Right lobe of liver (tissue), 4 donors: ENCODE data around the gene FOXRED2.

ENCODE experiments used
- CTCF ChIP-seq, 4 donors: fragments of 200-600 bp in 3 of 4; fragments of 450-650 bp in 1 of 4; IDR thresholded peaks; one replicate each; pipeline versions ENCODE4 v1.5.1 to v1.8.0; 2016 to 2022; ENCODE audit warnings: antibody characterized with exemption in 4 of 4, mild to moderate bottlenecking in 2 of 4
- POLR2A ChIP-seq: fragments of 450-650 bp; IDR thresholded peaks from one replicate; pipeline ENCODE4 v1.6.1; 2017; ENCODE audit warnings: antibody characterized with exemption, mild to moderate bottlenecking
- donor health status: DM: no; HTN: no; CAD: no.
- donor health status: DM: no; HTN: no; CAD: no.
- donor health status: DM: no; HTN: yes; CAD: no.

GRCh38 chr22:36506637-36507517 lies at the start of gene FOXRED2:
- TF ChIP-seq POLR2A (peak; percentile 91), CTCF (IDR thresholded peaks at IDR 0.05) (no peak)
